Activated CD8-positive, alpha-beta memory T cell treated with anti-CD3 and anti-CD28 coated beads, Interleukin-2, amount 10 ng/mL, durations not matched to agents 7 days and 5 days (primary cell): ENCODE measurements around the gene RBP5. TPM values are rescaled to one million over a fixed set of nuclear protein-coding genes. Genes with fewer than 3 reads are reported as not detected.

Experiments used
- ATAC-seq: fragments of 150-1000 bp; cut with Tn5 transposase; one replicate; pipeline ENCODE4 v1.10.0; 2021; ENCODE audit warnings: moderate library complexity
- CTCF ChIA-PET: fragments of 350-600 bp; sonication (Branson Sonifier 250); formaldehyde crosslinking; loops from one replicate; lab custom pipeline; 2021; ENCODE audit warnings: antibody characterized with exemption; lab: Charles Lee
- DNase-seq: peaks from one replicate; pipeline ENCODE4 v3.0.0-alpha.2; 2020
- H3K27ac Mint-ChIP-seq: one replicate; pipeline ENCODE4 v1.8.0; 2021; ENCODE audit warnings: mild to moderate bottlenecking, mixed read lengths
- H3K27me3 Mint-ChIP-seq: one replicate; pipeline ENCODE4 v1.8.0; 2021; ENCODE audit warnings: mixed read lengths
- H3K36me3 Mint-ChIP-seq: one replicate; pipeline ENCODE4 v1.8.0; 2021; ENCODE audit warnings: mild to moderate bottlenecking, mixed read lengths
- H3K4me1 Mint-ChIP-seq: one replicate; pipeline ENCODE4 v1.8.0; 2021; ENCODE audit warnings: mixed read lengths
- H3K4me3 Mint-ChIP-seq: one replicate; pipeline ENCODE4 v1.8.0; 2021; ENCODE audit warnings: mild to moderate bottlenecking, moderate library complexity, mixed read lengths
- H3K9me3 Mint-ChIP-seq: one replicate; pipeline ENCODE4 v1.8.0; 2022; ENCODE audit warnings: low read depth, mixed read lengths
- total RNA-seq, 2 experiments: library from RNA; stranded (reverse); gene quantifications; one replicate each; pipeline ENCODE4 v1.2.3, GENCODE V29; 2021

The RBP5 gene
- total RNA-seq, 2 experiments from 2014 or later, result 0.87 to 0.91 TPM

DNA sequence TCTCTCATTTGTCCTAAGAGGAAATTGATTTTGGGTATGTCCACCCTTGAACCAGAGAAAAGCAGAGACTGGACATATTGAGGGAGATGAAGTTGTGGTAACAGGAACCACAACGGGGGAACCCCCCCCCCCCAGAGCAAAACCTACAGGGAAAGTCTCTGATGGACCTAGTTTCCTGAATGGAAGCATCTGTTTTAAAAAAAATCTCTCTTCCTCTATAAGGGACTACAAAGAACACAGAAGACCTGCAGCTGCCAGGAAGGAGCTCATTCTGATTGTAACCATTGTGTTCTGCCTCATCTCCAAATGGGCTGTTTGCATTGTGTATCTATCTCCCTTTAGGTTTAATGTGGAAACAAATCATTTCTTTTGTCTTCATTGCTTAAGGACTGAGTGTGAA is 54.7 kb downstream of the RBP5 start:
- ATAC-seq (no peak), DNase-seq (no peak)
- Mint-ChIP-seq H3K36me3 (no peaks in the 10 kb centered on the region), H3K4me3 (no peak overlapping the region), H3K4me1 (peaks cover 11% of the 10 kb centered on the region), H3K27me3 (peaks cover 23% of the 10 kb centered on the region), H3K9me3 (no peaks in the 10 kb centered on the region), H3K27ac (no peak overlapping the region)
- CTCF ChIA-PET, result no interaction called here

Other genes starting within 250 kb of the RBP5 start
- 1 to 10 TPM; 4.9 to 8.7 TPM for gene LRRC23, start 224.1 kb downstream of the RBP5 start, total RNA-seq
- 100 to 1,000 TPM; 106 to 171 TPM for gene ENO2, start 214.3 kb downstream of the RBP5 start, total RNA-seq
- 10 to 100 TPM; 38.3 to 40.1 TPM for gene ATN1, start 200.9 kb downstream of the RBP5 start, total RNA-seq
- gene RNU7-1, start 185.1 kb downstream of the RBP5 start, total RNA-seq, result not detected
- gene C12orf57, start 184.9 kb downstream of the RBP5 start, total RNA-seq, result 100 to 1,000 TPM; 120 to 132 TPM
- 100 to 1,000 TPM; 283 to 367 TPM for gene PTPN6, start 177.5 kb downstream of the RBP5 start, total RNA-seq
- 100 to 1,000 TPM; 211 to 271 TPM for gene PHB2, start 158.2 kb downstream of the RBP5 start, total RNA-seq
- gene EMG1, start 158.0 kb downstream of the RBP5 start, total RNA-seq, result 10 to 100 TPM; 59.9 to 69.5 TPM
- 10 to 100 TPM; 29.3 to 32.0 TPM for gene LPCAT3, start 110.4 kb downstream of the RBP5 start, total RNA-seq
- gene C1S, start 68.2 kb downstream of the RBP5 start, total RNA-seq, result 1 to 10 TPM; 1.6 to 2.5 TPM
- 1 to 10 TPM; 4.0 to 5.3 TPM for gene C1R, start 36.4 kb downstream of the RBP5 start, total RNA-seq
- gene C1RL, start 19.7 kb downstream of the RBP5 start, total RNA-seq, result 10 to 100 TPM; 21.8 to 27.4 TPM
- gene CLSTN3, start 1.5 kb upstream of the RBP5 start, total RNA-seq, result 100 to 1,000 TPM in 1 of 2 experiments, 10 to 100 TPM in 1; 71.9 to 109 TPM
- 10 to 100 TPM; 15.3 to 16.2 TPM for gene PEX5, start 60.8 kb upstream of the RBP5 start, total RNA-seq
- not detected for gene ACSM4, start 175.2 kb upstream of the RBP5 start, total RNA-seq